IPS-NIHi7 (cell line): ENCODE measurements around the gene RGS3.
A peak's percentile ranks its signal among the peaks of the same experiment; 100 is the strongest.

Source experiments
- DNase-seq: peaks from one replicate; pipeline ENCODE4 v3.0.0; 2012; ENCODE audit warnings: mixed read lengths; ENCODE audit errors: extremely low spot score

Gene RGS3

GRCh38 chr9:113465599-113466140, 2.1 kb downstream of the RGS3 start:
- DNase-seq = no peak

- no peak for DNase-seq
Observed at GRCh38 chr9:113467183-113467582, 3.7 kb downstream of the RGS3 start.

- no peak for DNase-seq
Observed at GRCh38 chr9:113468716-113469448, 5.4 kb downstream of the RGS3 start.

- no peak for DNase-seq
Observed at GRCh38 chr9:113471143-113471542, 7.6 kb downstream of the RGS3 start.

GRCh38 chr9:113471566-113471965, 8.0 kb downstream of the RGS3 start:
- DNase-seq = no peak

GRCh38 chr9:113472199-113472598, 8.7 kb downstream of the RGS3 start:
- no peak for DNase-seq

- peak; percentile 2 for DNase-seq
Observed at GRCh38 chr9:113474360-113475028, 11.0 kb downstream of the RGS3 start.

- DNase-seq = no peak
Observed at GRCh38 chr9:113475031-113475430, 11.5 kb downstream of the RGS3 start.

GRCh38 chr9:113475992-113476391, 12.5 kb downstream of the RGS3 start:
- DNase-seq = no peak

- no peak for DNase-seq
Observed at GRCh38 chr9:113476511-113476916, 13.0 kb downstream of the RGS3 start.

- peak; percentile 1 for DNase-seq
Observed at GRCh38 chr9:113477058-113477457, 13.5 kb downstream of the RGS3 start.

- DNase-seq = no peak
Observed at GRCh38 chr9:113477661-113478060, 14.1 kb downstream of the RGS3 start.

GRCh38 chr9:113479174-113479621, 15.7 kb downstream of the RGS3 start:
- no peak for DNase-seq

GRCh38 chr9:113480612-113481011, 17.1 kb downstream of the RGS3 start:
- DNase-seq = no peak

GRCh38 chr9:113481176-113481787, 17.8 kb downstream of the RGS3 start:
- no peak for DNase-seq

- no peak for DNase-seq
Observed at GRCh38 chr9:113482341-113482740, 18.8 kb downstream of the RGS3 start.

- DNase-seq = no peak
Observed at GRCh38 chr9:113482991-113483675, 19.6 kb downstream of the RGS3 start.

GRCh38 chr9:113483676-113484257, 20.2 kb downstream of the RGS3 start:
- no peak for DNase-seq

- no peak for DNase-seq
Observed at GRCh38 chr9:113484258-113484730, 20.8 kb downstream of the RGS3 start.

- no peak for DNase-seq
Observed at GRCh38 chr9:113485761-113486115, 22.2 kb downstream of the RGS3 start.

GRCh38 chr9:113486327-113486726, 22.8 kb downstream of the RGS3 start:
- no peak for DNase-seq

- DNase-seq = no peak
Observed at GRCh38 chr9:113488071-113488470, 24.5 kb downstream of the RGS3 start.
